COLO668 (cell line): ENCODE data around the gene ANKRD31.

Source experiments
- DNase-seq: peaks from one replicate; lab custom pipeline; 2025; ENCODE audit not compliant: unreplicated experiment; lab: John Stamatoyannopoulos, UW

Gene ANKRD31

GRCh38 chr5:75044406-75044805 lies 192.3 kb downstream of the ANKRD31 start:
- DNase-seq: no peak

- DNase-seq: no peak
Observed at GRCh38 chr5:75043633-75044264, 192.9 kb downstream of the ANKRD31 start.

GRCh38 chr5:75042522-75042921 lies 194.2 kb downstream of the ANKRD31 start:
- DNase-seq: no peak

- no peak for DNase-seq
Observed at GRCh38 chr5:75040973-75041372, 195.7 kb downstream of the ANKRD31 start.

- peak; percentile 7 for DNase-seq
Observed at GRCh38 chr5:75037106-75037505, 199.6 kb downstream of the ANKRD31 start.

- DNase-seq: no peak
Observed at GRCh38 chr5:75034137-75034739, 202.4 kb downstream of the ANKRD31 start.

- DNase-seq: no peak
Observed at GRCh38 chr5:75031366-75031765, 205.3 kb downstream of the ANKRD31 start.

GRCh38 chr5:75028090-75028489 lies 208.6 kb downstream of the ANKRD31 start:
- DNase-seq: no peak

- DNase-seq: no peak
Observed at GRCh38 chr5:75023368-75024159, 213.1 kb downstream of the ANKRD31 start.

- no peak for DNase-seq
Observed at GRCh38 chr5:75021800-75022199, 214.9 kb downstream of the ANKRD31 start.

GRCh38 chr5:75021219-75021618 lies 215.5 kb downstream of the ANKRD31 start:
- peak; percentile 0 for DNase-seq

- peak; percentile 40 for DNase-seq
Observed at GRCh38 chr5:75020016-75020656, 216.5 kb downstream of the ANKRD31 start.

- no peak for DNase-seq
Observed at GRCh38 chr5:75018805-75019587, 217.7 kb downstream of the ANKRD31 start.
